Breast epithelium (tissue), 4 donors: Measurements from ENCODE around the gene TCTN3. TPM values are rescaled to one million over a fixed set of nuclear protein-coding genes. Genes with fewer than 3 reads are reported as not detected.

ENCODE experiments used
- DNase-seq, 2 donors: peaks; one replicate each; pipeline ENCODE4 v3.0.0-alpha.2; 2019; ENCODE audit warnings: low spot score in 2 of 2
- H3K27ac ChIP-seq, 2 donors: fragments of 200-600 bp; sonication (generic) in 1 of 2; one replicate each; pipeline ENCODE4 v1.5.1; 2016 to 2019; ENCODE audit warnings: mild to moderate bottlenecking in 1 of 2
- H3K27me3 ChIP-seq, 2 donors: fragments of 200-600 bp; sonication (generic) in 1 of 2; one replicate each; pipeline versions ENCODE4 v1.5.1 to v1.6.0; 2017 to 2019; ENCODE audit warnings: control low read depth in 1 of 2, mild to moderate bottlenecking in 1 of 2
- H3K36me3 ChIP-seq: fragments of 200-600 bp; one replicate; pipeline ENCODE4 v1.5.1; 2019
- H3K4me1 ChIP-seq, 2 donors: fragments of 200-600 bp; sonication (generic); one replicate each; pipeline ENCODE4 v1.5.1; 2016 to 2019; ENCODE audit warnings: control low read depth in 1 of 2
- H3K4me3 ChIP-seq, 3 donors: fragments of 200-600 bp; sonication (generic); 1 replicate in 2 of 3; 2 replicates in 1 of 3; pipeline ENCODE4 v1.5.1; 2016 to 2019; ENCODE audit warnings: mild to moderate bottlenecking in 3 of 3, moderate library complexity in 2 of 3
- H3K9me3 ChIP-seq, 2 donors: fragments of 200-600 bp; sonication (generic) in 1 of 2; one replicate each; pipeline ENCODE4 v1.5.1; 2016 to 2019; ENCODE audit warnings: control low read depth in 1 of 2
- POLR2A ChIP-seq: fragments of 450-650 bp; IDR thresholded peaks from one replicate; pipeline ENCODE4 v1.6.1; 2016; ENCODE audit warnings: antibody characterized with exemption, mild to moderate bottlenecking, moderate library complexity
- POLR2AphosphoS5 ChIP-seq, 3 donors: sonication (generic); formaldehyde crosslinking; IDR thresholded peaks; one replicate each; pipeline ENCODE4 v1.6.1; 2017; ENCODE audit warnings: antibody characterized with exemption in 3 of 3
- intact Hi-C: fragments of 100-400 bp; cut with DNase I; formaldehyde crosslinking; loops from one replicate; pipeline ENCODE4 v1.15.1; 2023; ENCODE audit warnings: low total_unique reads
- total RNA-seq, 3 donors: library from RNA; depleted of rRNA; stranded (reverse); fragments of >200 nt; gene quantifications; one replicate each; pipeline ENCODE4 v1.1.0, GENCODE V29; 2016
- TF ChIP-seq, protein P1 (sequence below), 3 donors: fragments of 450-650 bp; IDR thresholded peaks; one replicate each; pipeline ENCODE4 v1.5.1; 2016 to 2017; ENCODE audit warnings: antibody characterized with exemption in 3 of 3, mild to moderate bottlenecking in 3 of 3, moderate library complexity in 3 of 3

Gene TCTN3
- total RNA-seq, 3 donors from 2014 or later, result 21.4 to 39.4 (median 38.0) TPM

DNA sequence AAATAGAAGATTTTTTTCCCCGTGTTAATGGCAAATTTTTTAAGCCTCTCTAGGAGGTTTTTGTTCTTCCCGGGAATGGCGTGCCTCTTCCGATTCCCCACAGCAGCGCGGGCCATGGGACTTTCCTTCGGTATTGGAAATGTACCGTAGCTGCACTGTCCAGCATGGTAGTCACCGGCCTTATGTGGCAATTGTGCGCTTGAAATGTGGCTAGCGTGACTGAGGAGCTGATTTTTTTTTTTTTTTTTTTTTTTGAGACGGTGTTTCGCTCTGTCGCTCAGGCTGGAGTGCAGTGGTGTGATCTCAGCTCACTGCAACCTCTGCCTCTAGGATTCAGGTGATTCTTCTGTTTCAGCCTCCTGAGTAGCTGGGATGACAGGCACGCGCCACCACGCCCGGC lies 938 bp upstream of the TCTN3 start:
- Histone ChIP-seq H3K9me3 (no peaks in the 10 kb centered on the region), H3K36me3 (no peaks in the 10 kb centered on the region), H3K4me3 (no peak overlapping the region), H3K27ac (no peak overlapping the region), H3K4me1 (peaks cover 0 to 12% of the 10 kb centered on the region in 2 donors), H3K27me3 (no peaks in the 10 kb centered on the region)
- DNase-seq, result no peak
- intact Hi-C loops, result no loop called here
- TF ChIP-seq POLR2A, result no peak
- TF ChIP-seq, protein P1, sequence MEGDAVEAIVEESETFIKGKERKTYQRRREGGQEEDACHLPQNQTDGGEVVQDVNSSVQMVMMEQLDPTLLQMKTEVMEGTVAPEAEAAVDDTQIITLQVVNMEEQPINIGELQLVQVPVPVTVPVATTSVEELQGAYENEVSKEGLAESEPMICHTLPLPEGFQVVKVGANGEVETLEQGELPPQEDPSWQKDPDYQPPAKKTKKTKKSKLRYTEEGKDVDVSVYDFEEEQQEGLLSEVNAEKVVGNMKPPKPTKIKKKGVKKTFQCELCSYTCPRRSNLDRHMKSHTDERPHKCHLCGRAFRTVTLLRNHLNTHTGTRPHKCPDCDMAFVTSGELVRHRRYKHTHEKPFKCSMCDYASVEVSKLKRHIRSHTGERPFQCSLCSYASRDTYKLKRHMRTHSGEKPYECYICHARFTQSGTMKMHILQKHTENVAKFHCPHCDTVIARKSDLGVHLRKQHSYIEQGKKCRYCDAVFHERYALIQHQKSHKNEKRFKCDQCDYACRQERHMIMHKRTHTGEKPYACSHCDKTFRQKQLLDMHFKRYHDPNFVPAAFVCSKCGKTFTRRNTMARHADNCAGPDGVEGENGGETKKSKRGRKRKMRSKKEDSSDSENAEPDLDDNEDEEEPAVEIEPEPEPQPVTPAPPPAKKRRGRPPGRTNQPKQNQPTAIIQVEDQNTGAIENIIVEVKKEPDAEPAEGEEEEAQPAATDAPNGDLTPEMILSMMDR (IDR thresholded peaks at IDR 0.05), result no peak
- TF ChIP-seq POLR2AphosphoS5 (IDR thresholded peaks at IDR 0.05), result no peak

DNA sequence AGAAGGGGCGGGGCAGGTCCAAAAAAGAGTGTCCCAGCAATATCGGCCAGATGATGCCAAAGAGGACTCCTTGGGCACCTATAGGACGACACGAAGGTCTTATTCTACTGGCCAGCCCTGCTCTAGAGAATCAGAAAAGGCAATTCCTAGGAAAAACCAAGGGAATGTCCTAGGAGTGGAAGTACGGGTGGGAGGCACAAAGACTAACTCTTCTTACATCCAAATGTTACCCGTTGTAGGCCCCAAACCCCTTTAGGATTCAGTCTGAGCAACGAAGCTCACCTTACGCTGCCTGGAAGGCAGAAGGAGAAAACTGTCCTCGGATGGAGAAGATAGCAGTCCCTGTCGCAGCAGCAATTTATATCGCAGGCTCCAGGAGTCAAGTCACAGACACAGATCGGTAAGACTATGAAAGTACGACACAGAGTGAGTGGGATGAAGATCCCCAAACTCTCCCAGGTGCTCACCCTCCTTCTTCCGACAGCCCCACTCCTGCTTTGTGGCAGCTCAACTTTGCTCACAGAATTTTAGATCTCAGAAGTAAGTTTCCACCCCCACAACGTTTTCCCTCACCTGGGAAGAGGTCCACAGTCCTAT lies 558 bp downstream of the TCTN3 start:
- no peak for DNase-seq
- intact Hi-C loops, result no loop called here
- no peaks in the 10 kb centered on the region for H3K9me3 ChIP-seq
- H3K27me3 ChIP-seq, result no peaks in the 10 kb centered on the region
- no peaks in the 10 kb centered on the region for H3K36me3 ChIP-seq
- H3K4me1 ChIP-seq, result peaks cover 0 to 12% of the 10 kb centered on the region in 2 donors
- H3K4me3 ChIP-seq, result peak overlapping the region; percentile 54 to 90 (median 89)
- H3K27ac ChIP-seq, result peak overlapping the region; percentile 86 to 92
- TF ChIP-seq POLR2A (no peak), POLR2AphosphoS5 (IDR thresholded peaks at IDR 0.05) (no peak)
- TF ChIP-seq, protein P1 (IDR thresholded peaks at IDR 0.05), result no peak

DNA sequence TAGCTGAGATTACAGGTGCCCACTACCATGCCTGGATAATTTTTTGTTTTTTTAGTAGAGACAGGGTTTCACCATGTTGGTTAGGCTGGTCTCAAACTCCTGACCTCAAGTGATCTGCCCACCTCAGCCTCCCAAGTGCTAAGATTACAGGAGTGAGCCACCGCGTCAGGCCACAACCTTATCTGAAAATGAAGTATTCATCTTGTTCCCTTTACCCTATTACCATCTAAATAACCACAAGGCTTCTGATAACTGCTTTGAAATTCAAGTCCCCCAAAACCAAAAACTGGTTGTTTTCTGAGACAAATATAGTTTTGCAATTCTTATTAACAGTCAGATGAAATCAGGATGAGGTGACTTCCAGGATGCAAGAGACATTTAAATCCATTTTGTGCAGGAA lies 2.4 kb downstream of the TCTN3 start:
- intact Hi-C loops, result no loop called here
- Histone ChIP-seq H3K27me3 (no peaks in the 10 kb centered on the region), H3K36me3 (no peaks in the 10 kb centered on the region), H3K4me1 (peaks cover 0 to 12% of the 10 kb centered on the region in 2 donors), H3K9me3 (no peaks in the 10 kb centered on the region), H3K27ac (no peak overlapping the region), H3K4me3 (peak overlapping the region in 2 of 3 donors; percentile 39 to 89)
- TF ChIP-seq POLR2A (no peak), POLR2AphosphoS5 (IDR thresholded peaks at IDR 0.05) (no peak)
- TF ChIP-seq, protein P1 (IDR thresholded peaks at IDR 0.05), result no peak
- DNase-seq, result no peak

DNA sequence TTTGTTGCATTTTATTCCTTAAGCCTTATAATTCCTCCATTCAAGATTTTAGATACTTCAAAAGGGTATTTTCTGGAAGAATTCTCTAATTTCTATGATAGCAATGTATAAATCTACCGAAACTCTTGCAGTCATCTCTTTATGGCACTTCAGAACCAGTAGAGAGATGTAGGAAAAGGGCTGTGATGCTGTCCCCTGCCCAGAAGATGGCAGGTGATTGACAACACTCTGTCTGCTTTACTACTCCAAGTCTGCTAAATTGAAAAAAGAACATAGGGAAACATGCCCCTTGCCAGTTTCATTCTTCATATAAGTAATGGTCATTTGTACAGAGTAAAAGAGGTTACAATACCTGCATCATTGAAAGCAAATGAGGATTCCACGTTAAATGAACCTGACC lies 5.1 kb downstream of the TCTN3 start:
- TF ChIP-seq, protein P1 (IDR thresholded peaks at IDR 0.05), result no peak
- TF ChIP-seq POLR2A (no peak), POLR2AphosphoS5 (IDR thresholded peaks at IDR 0.05) (no peak)
- H3K36me3 ChIP-seq, result no peaks in the 10 kb centered on the region
- H3K4me3 ChIP-seq, result no peak overlapping the region
- no peaks in the 10 kb centered on the region for H3K9me3 ChIP-seq
- no peak overlapping the region for H3K27ac ChIP-seq
- intact Hi-C loops, result no loop called here
- no peak for DNase-seq
- H3K27me3 ChIP-seq, result no peaks in the 10 kb centered on the region
- peaks cover 0 to 12% of the 10 kb centered on the region in 2 donors for H3K4me1 ChIP-seq

DNA sequence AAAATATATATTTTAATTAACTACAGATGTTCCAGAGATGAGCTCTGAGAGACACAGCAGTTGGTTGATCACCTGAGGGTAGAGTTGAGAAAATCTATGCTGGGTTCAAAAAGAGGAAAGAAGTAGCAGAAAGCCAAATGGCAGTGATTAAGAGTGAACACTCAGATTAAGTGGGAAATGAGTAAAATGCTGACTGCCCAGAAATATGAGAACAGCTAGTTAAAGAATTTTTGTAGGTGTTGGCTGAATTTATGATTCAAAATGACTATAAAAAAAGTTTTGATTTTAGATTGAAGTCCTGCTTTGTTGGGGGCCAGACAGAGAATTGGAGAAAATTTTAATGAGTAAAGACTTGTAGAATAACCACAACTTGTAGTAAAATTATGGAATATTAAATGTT lies 9.8 kb downstream of the TCTN3 start:
- Histone ChIP-seq H3K4me3 (no peak overlapping the region), H3K4me1 (no peaks in the 10 kb centered on the region), H3K36me3 (peaks cover 7% of the 10 kb centered on the region), H3K27ac (no peak overlapping the region), H3K27me3 (no peaks in the 10 kb centered on the region), H3K9me3 (no peaks in the 10 kb centered on the region)
- no peak for DNase-seq
- intact Hi-C loops, result no loop called here
- TF ChIP-seq POLR2A (no peak), POLR2AphosphoS5 (IDR thresholded peaks at IDR 0.05) (no peak)
- TF ChIP-seq, protein P1 (IDR thresholded peaks at IDR 0.05), result no peak
